GM12875 (cell line): ENCODE data around the gene ENDOU.
"Not testable (repeated sequence)": the region's sequence is repeated elsewhere in the genome, so short reads cannot be mapped to it uniquely, and the experiment has no call there.

Source experiments
- H3K4me3 ChIP-seq: one replicate; pipeline ENCODE4 v1.5.1; 2011; ENCODE audit warnings: low read depth, low read length, control low read depth
- TF ChIP-seq, protein P1 (sequence below): IDR thresholded peaks from 2 replicates; pipeline ENCODE4 v1.5.1; 2011; ENCODE audit warnings: low read depth, mild to moderate bottlenecking, control low read depth, inconsistent platforms, low read length, moderate library complexity, borderline replicate concordance; ENCODE audit not compliant: insufficient read depth

Gene ENDOU

GRCh38 chr12:47687636-47688035, 37.7 kb downstream of the ENDOU start:
- TF ChIP-seq, protein P1, sequence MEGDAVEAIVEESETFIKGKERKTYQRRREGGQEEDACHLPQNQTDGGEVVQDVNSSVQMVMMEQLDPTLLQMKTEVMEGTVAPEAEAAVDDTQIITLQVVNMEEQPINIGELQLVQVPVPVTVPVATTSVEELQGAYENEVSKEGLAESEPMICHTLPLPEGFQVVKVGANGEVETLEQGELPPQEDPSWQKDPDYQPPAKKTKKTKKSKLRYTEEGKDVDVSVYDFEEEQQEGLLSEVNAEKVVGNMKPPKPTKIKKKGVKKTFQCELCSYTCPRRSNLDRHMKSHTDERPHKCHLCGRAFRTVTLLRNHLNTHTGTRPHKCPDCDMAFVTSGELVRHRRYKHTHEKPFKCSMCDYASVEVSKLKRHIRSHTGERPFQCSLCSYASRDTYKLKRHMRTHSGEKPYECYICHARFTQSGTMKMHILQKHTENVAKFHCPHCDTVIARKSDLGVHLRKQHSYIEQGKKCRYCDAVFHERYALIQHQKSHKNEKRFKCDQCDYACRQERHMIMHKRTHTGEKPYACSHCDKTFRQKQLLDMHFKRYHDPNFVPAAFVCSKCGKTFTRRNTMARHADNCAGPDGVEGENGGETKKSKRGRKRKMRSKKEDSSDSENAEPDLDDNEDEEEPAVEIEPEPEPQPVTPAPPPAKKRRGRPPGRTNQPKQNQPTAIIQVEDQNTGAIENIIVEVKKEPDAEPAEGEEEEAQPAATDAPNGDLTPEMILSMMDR, result no peak
- no peak overlapping the region for H3K4me3 ChIP-seq

DNA sequence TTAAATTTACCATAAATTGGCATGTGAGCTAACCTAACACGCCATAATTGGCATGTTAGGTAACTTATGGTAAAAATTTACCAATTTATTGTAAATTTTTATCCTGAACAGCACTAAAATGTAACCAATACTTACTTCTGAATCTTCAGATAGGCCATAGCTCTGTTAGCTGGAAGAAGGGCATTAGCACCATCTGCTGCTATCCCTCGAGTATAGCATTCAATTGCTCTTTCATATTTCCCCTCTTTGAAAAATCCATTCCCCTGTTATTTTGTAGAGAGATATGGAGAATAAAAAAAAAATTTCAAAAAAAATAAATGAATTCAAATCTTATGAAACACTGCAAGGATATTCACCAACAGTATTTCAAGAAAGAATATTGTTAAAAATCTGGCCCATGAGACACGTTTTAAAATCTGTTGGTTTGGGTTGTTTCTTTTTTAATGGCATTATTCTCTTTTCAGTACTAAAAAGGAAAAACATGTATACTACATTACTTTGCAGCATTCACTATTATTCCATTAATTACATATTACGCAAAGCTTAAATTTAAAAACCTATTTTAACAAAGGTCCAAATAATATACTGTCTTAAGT, 38.5 kb downstream of the ENDOU start:
- TF ChIP-seq, protein P1, result peak; percentile 41; the same call in 1 of the 2 replicates

GRCh38 chr12:47679785-47680184, 45.5 kb downstream of the ENDOU start:
- TF ChIP-seq, protein P1, result no peak

More for the DNA sequence above, 38.5 kb downstream of the ENDOU start:
- no peak overlapping the region for H3K4me3 ChIP-seq

GRCh38 chr12:47672068-47672467, 53.2 kb downstream of the ENDOU start:
- no peak overlapping the region for H3K4me3 ChIP-seq
- TF ChIP-seq, protein P1, result no peak

More at GRCh38 chr12:47679785-47680184, 45.5 kb downstream of the ENDOU start:
- no peak overlapping the region for H3K4me3 ChIP-seq

- not testable (repeated sequence) for H3K4me3 ChIP-seq
These were observed 57.4 kb downstream of the ENDOU start for GRCh38 chr12:47667935-47668334.
